Astrocyte of the cerebellum (primary cell): ENCODE data around the gene SIGLEC10.

ENCODE experiments used
- DNase-seq: peaks from one replicate; pipeline ENCODE4 v3.0.0-alpha.2; 2011; ENCODE audit warnings: low read depth
- H3K4me3 ChIP-seq: 2 replicates; pipeline ENCODE4 v1.5.1; 2011; ENCODE audit warnings: mild to moderate bottlenecking, low read depth, low read length, moderate library complexity
- CTCF ChIP-seq: IDR thresholded peaks from 2 replicates; pipeline ENCODE4 v1.5.1; 2012; ENCODE audit warnings: low read length, low read depth, moderate library complexity, mild to moderate bottlenecking; ENCODE audit errors: missing control alignments
- in situ Hi-C: cut with HindIII; loops from 2 replicates; pipeline ENCODE4 v1.10.0; 2017; ENCODE audit warnings: low sequenced_read_pairs

The SIGLEC10 gene

GRCh38 chr19:51460164-51460992 is 42.9 kb upstream of the SIGLEC10 start:
- no peak for DNase-seq
- in situ Hi-C loops = no loop called here
- H3K4me3 ChIP-seq = no peak overlapping the region
- no peak for TF ChIP-seq CTCF

- TF ChIP-seq CTCF = no peak
- DNase-seq = no peak
- no peak overlapping the region for H3K4me3 ChIP-seq
- in situ Hi-C loops = no loop called here
Measured at GRCh38 chr19:51458899-51459505, 41.6 kb upstream of the SIGLEC10 start.

- in situ Hi-C loops = no loop called here
- no peak for DNase-seq
- H3K4me3 ChIP-seq = no peak within 1 kb of the TSS
- no peak for TF ChIP-seq CTCF
Measured at GRCh38 chr19:51458051-51458645, 40.7 kb upstream of the SIGLEC10 start, which contains the start of gene SIGLEC8. SIGLEC8 (minus strand) TSS chr19:51458454; CDS start chr19:51458387, 67 bp downstream.

GRCh38 chr19:51457351-51458013 is 40.0 kb upstream of the SIGLEC10 start:
- no peak for TF ChIP-seq CTCF
- in situ Hi-C loops = no loop called here
- no peak overlapping the region for H3K4me3 ChIP-seq
- DNase-seq = no peak

- DNase-seq = no peak
- in situ Hi-C loops = no loop called here
- H3K4me3 ChIP-seq = no peak overlapping the region
- no peak for TF ChIP-seq CTCF
Measured at GRCh38 chr19:51456541-51457290, 39.3 kb upstream of the SIGLEC10 start.
